Measurements from ENCODE around the gene DGKI. TPM values are rescaled to one million over a fixed set of nuclear protein-coding genes. Genes with fewer than 3 reads are reported as not detected.

DGKI gene
- total and polyA plus RNA-seq, 2 donors = 0.14 to 0.33 TPM

GRCh38 chr7:137703291-137704010 lies 143.3 kb downstream of the DGKI start:
- no peak for DNase-seq (ENCODE audit: low read depth in 6 of 9, low spot score in 9 of 9)
- H3K27ac ChIP-seq (ENCODE audit: low read depth in 1 of 2, low read length in 1 of 2) = no peak overlapping the region
- H3K4me1 ChIP-seq (ENCODE audit: control insufficient read depth in 2 of 2, insufficient read depth in 2 of 2, low read length in 2 of 2) = no peaks in the 10 kb centered on the region
- H3K36me3 ChIP-seq (ENCODE audit: control insufficient read depth in 2 of 2, insufficient read depth in 2 of 2, low read length in 1 of 2) = no peaks in the 10 kb centered on the region
- H3K27me3 ChIP-seq (ENCODE audit: control insufficient read depth in 2 of 2, insufficient read depth in 1 of 2, low read length in 1 of 2) = no peaks in the 10 kb centered on the region
- no peak overlapping the region for H3K4me3 ChIP-seq (ENCODE audit: low read length in 2 of 2)
- no peaks in the 10 kb centered on the region for H3K9me3 ChIP-seq (ENCODE audit: control insufficient read depth in 2 of 2, insufficient read depth in 1 of 2, low read length in 1 of 2)
- WGBS = 94% methylated on average over 3 of the region's 3 CpGs

- H3K27ac ChIP-seq (ENCODE audit: low read depth in 1 of 2, low read length in 1 of 2) = no peak overlapping the region
- no peaks in the 10 kb centered on the region for H3K27me3 ChIP-seq (ENCODE audit: control insufficient read depth in 2 of 2, insufficient read depth in 1 of 2, low read length in 1 of 2)
- no peak overlapping the region for H3K4me3 ChIP-seq (ENCODE audit: low read length in 2 of 2)
- DNase-seq (ENCODE audit: low read depth in 6 of 9, low spot score in 9 of 9) = no peak
- no peaks in the 10 kb centered on the region for H3K4me1 ChIP-seq (ENCODE audit: control insufficient read depth in 2 of 2, insufficient read depth in 2 of 2, low read length in 2 of 2)
- WGBS = 96% methylated on average over 1 of the region's 1 CpG
- no peaks in the 10 kb centered on the region for H3K36me3 ChIP-seq (ENCODE audit: control insufficient read depth in 2 of 2, insufficient read depth in 2 of 2, low read length in 1 of 2)
- no peaks in the 10 kb centered on the region for H3K9me3 ChIP-seq (ENCODE audit: control insufficient read depth in 2 of 2, insufficient read depth in 1 of 2, low read length in 1 of 2)
Observed at GRCh38 chr7:137696988-137697387, 149.8 kb downstream of the DGKI start.

GRCh38 chr7:137696376-137696775 lies 150.4 kb downstream of the DGKI start:
- 98% methylated on average over 2 of the region's 2 CpGs for WGBS
- H3K36me3 ChIP-seq (ENCODE audit: control insufficient read depth in 2 of 2, insufficient read depth in 2 of 2, low read length in 1 of 2) = no peaks in the 10 kb centered on the region
- no peaks in the 10 kb centered on the region for H3K9me3 ChIP-seq (ENCODE audit: control insufficient read depth in 2 of 2, insufficient read depth in 1 of 2, low read length in 1 of 2)
- no peaks in the 10 kb centered on the region for H3K4me1 ChIP-seq (ENCODE audit: control insufficient read depth in 2 of 2, insufficient read depth in 2 of 2, low read length in 2 of 2)
- DNase-seq (ENCODE audit: low read depth in 6 of 9, low spot score in 9 of 9) = no peak
- H3K27ac ChIP-seq (ENCODE audit: low read depth in 1 of 2, low read length in 1 of 2) = no peak overlapping the region
- H3K27me3 ChIP-seq (ENCODE audit: control insufficient read depth in 2 of 2, insufficient read depth in 1 of 2, low read length in 1 of 2) = no peaks in the 10 kb centered on the region
- H3K4me3 ChIP-seq (ENCODE audit: low read length in 2 of 2) = no peak overlapping the region

DNA sequence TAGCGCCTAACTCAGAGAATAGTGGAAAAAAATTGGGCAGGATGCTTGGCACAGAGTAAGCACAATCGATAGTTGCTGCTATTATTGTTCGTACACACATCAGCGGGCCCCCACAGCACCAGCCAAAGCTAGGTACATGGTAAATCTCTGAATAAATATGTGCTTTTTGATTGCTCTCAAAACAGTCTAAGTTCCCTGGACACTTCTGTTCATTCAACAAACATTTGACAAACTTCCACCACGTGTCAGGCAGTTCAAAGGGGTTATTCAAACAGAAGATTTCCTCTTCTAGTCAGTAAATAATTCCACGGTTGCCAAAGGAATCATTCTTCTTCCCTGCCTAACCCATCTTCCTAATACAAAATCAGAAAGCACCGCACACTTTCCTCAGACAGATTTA lies 150.8 kb downstream of the DGKI start:
- Histone ChIP-seq H3K4me1 (ENCODE audit: control insufficient read depth in 2 of 2, insufficient read depth in 2 of 2, low read length in 2 of 2) (no peaks in the 10 kb centered on the region), H3K9me3 (ENCODE audit: control insufficient read depth in 2 of 2, insufficient read depth in 1 of 2, low read length in 1 of 2) (no peaks in the 10 kb centered on the region), H3K36me3 (ENCODE audit: control insufficient read depth in 2 of 2, insufficient read depth in 2 of 2, low read length in 1 of 2) (no peaks in the 10 kb centered on the region), H3K4me3 (ENCODE audit: low read length in 2 of 2) (no peak overlapping the region), H3K27ac (ENCODE audit: low read depth in 1 of 2, low read length in 1 of 2) (no peak overlapping the region), H3K27me3 (ENCODE audit: control insufficient read depth in 2 of 2, insufficient read depth in 1 of 2, low read length in 1 of 2) (no peaks in the 10 kb centered on the region)
- WGBS = 83% methylated on average over 7 of the region's 7 CpGs
- DNase-seq (ENCODE audit: low read depth in 6 of 9, low spot score in 9 of 9) = no peak

- no peak overlapping the region for H3K4me3 ChIP-seq (ENCODE audit: low read length in 2 of 2)
- 96% methylated on average over 3 of the region's 3 CpGs for WGBS
- H3K27me3 ChIP-seq (ENCODE audit: control insufficient read depth in 2 of 2, insufficient read depth in 1 of 2, low read length in 1 of 2) = no peaks in the 10 kb centered on the region
- H3K36me3 ChIP-seq (ENCODE audit: control insufficient read depth in 2 of 2, insufficient read depth in 2 of 2, low read length in 1 of 2) = no peaks in the 10 kb centered on the region
- no peaks in the 10 kb centered on the region for H3K9me3 ChIP-seq (ENCODE audit: control insufficient read depth in 2 of 2, insufficient read depth in 1 of 2, low read length in 1 of 2)
- no peak for DNase-seq (ENCODE audit: low read depth in 6 of 9, low spot score in 9 of 9)
- H3K27ac ChIP-seq (ENCODE audit: low read depth in 1 of 2, low read length in 1 of 2) = no peak overlapping the region
- H3K4me1 ChIP-seq (ENCODE audit: control insufficient read depth in 2 of 2, insufficient read depth in 2 of 2, low read length in 2 of 2) = no peaks in the 10 kb centered on the region
Observed at GRCh38 chr7:137695494-137695893, 151.3 kb downstream of the DGKI start.

DNA sequence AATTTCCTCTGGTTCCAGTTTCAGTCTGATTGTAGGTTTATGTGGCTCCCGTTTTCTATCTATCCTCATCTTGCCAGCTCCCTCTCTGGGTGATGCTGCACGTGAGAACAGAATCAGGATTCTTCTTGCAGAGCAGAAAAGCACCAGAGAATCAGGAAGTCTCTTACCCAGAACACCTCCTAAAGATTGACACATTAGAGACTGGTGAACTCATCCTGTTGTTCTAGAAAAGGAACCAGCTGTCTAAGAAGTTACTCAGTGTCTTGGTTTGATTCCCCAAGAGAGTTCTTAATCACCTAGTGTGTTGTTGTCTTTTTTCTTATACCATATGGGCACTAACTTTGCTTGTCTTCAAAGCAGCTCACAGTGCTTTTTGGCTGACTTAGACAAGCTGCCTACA lies 152.4 kb downstream of the DGKI start:
- Histone ChIP-seq H3K9me3 (ENCODE audit: control insufficient read depth in 2 of 2, insufficient read depth in 1 of 2, low read length in 1 of 2) (no peaks in the 10 kb centered on the region), H3K4me1 (ENCODE audit: control insufficient read depth in 2 of 2, insufficient read depth in 2 of 2, low read length in 2 of 2) (no peaks in the 10 kb centered on the region), H3K27ac (ENCODE audit: low read depth in 1 of 2, low read length in 1 of 2) (no peak overlapping the region), H3K36me3 (ENCODE audit: control insufficient read depth in 2 of 2, insufficient read depth in 2 of 2, low read length in 1 of 2) (no peaks in the 10 kb centered on the region), H3K27me3 (ENCODE audit: control insufficient read depth in 2 of 2, insufficient read depth in 1 of 2, low read length in 1 of 2) (no peaks in the 10 kb centered on the region), H3K4me3 (ENCODE audit: low read length in 2 of 2) (no peak overlapping the region)
- WGBS = 70% methylated on average over 2 of the region's 2 CpGs
- no peak for DNase-seq (ENCODE audit: low read depth in 6 of 9, low spot score in 9 of 9)

- Histone ChIP-seq H3K4me1 (ENCODE audit: control insufficient read depth in 2 of 2, insufficient read depth in 2 of 2, low read length in 2 of 2) (no peaks in the 10 kb centered on the region), H3K36me3 (ENCODE audit: control insufficient read depth in 2 of 2, insufficient read depth in 2 of 2, low read length in 1 of 2) (no peaks in the 10 kb centered on the region), H3K27me3 (ENCODE audit: control insufficient read depth in 2 of 2, insufficient read depth in 1 of 2, low read length in 1 of 2) (no peaks in the 10 kb centered on the region), H3K27ac (ENCODE audit: low read depth in 1 of 2, low read length in 1 of 2) (no peak overlapping the region), H3K9me3 (ENCODE audit: control insufficient read depth in 2 of 2, insufficient read depth in 1 of 2, low read length in 1 of 2) (no peaks in the 10 kb centered on the region), H3K4me3 (ENCODE audit: low read length in 2 of 2) (no peak overlapping the region)
- DNase-seq (ENCODE audit: low read depth in 6 of 9, low spot score in 9 of 9) = no peak
- WGBS = 88% methylated on average over 4 of the region's 4 CpGs
Observed at GRCh38 chr7:137692399-137692798, 154.4 kb downstream of the DGKI start.

GRCh38 chr7:137691566-137691965 lies 155.2 kb downstream of the DGKI start:
- Histone ChIP-seq H3K4me1 (ENCODE audit: control insufficient read depth in 2 of 2, insufficient read depth in 2 of 2, low read length in 2 of 2) (no peaks in the 10 kb centered on the region), H3K36me3 (ENCODE audit: control insufficient read depth in 2 of 2, insufficient read depth in 2 of 2, low read length in 1 of 2) (no peaks in the 10 kb centered on the region), H3K4me3 (ENCODE audit: low read length in 2 of 2) (no peak overlapping the region), H3K9me3 (ENCODE audit: control insufficient read depth in 2 of 2, insufficient read depth in 1 of 2, low read length in 1 of 2) (no peaks in the 10 kb centered on the region), H3K27ac (ENCODE audit: low read depth in 1 of 2, low read length in 1 of 2) (no peak overlapping the region), H3K27me3 (ENCODE audit: control insufficient read depth in 2 of 2, insufficient read depth in 1 of 2, low read length in 1 of 2) (no peaks in the 10 kb centered on the region)
- no peak for DNase-seq (ENCODE audit: low read depth in 6 of 9, low spot score in 9 of 9)
- WGBS = 91% methylated on average over 3 of the region's 3 CpGs

DNA sequence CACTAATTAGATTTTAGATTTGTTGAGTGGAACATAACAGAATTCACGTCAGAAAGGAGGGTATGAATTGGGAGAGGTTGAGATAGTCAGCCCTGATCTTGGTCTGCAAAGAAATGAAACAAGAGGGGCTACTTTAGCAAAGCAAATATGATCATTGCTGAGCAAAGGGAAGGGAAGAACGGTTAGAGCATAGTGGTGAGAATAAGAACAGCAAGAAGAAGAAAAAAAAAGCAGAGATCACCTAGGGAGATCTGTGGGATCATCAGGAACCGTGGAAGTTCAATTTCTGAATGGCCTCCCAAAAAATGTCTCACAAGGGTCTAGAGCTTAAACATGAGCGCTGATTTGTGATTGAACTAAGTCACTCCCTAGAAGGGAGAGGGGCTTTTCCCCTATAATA lies 156.1 kb downstream of the DGKI start:
- no peak for DNase-seq (ENCODE audit: low read depth in 6 of 9, low spot score in 9 of 9)

More for the DNA sequence above, 156.1 kb downstream of the DGKI start:
- H3K9me3 ChIP-seq (ENCODE audit: control insufficient read depth in 2 of 2, insufficient read depth in 1 of 2, low read length in 1 of 2) = no peaks in the 10 kb centered on the region
- no peaks in the 10 kb centered on the region for H3K36me3 ChIP-seq (ENCODE audit: control insufficient read depth in 2 of 2, insufficient read depth in 2 of 2, low read length in 1 of 2)
- no peak overlapping the region for H3K4me3 ChIP-seq (ENCODE audit: low read length in 2 of 2)
- H3K4me1 ChIP-seq (ENCODE audit: control insufficient read depth in 2 of 2, insufficient read depth in 2 of 2, low read length in 2 of 2) = no peaks in the 10 kb centered on the region
- WGBS = 90% methylated on average over 4 of the region's 4 CpGs
- no peak overlapping the region for H3K27ac ChIP-seq (ENCODE audit: low read depth in 1 of 2, low read length in 1 of 2)
- no peaks in the 10 kb centered on the region for H3K27me3 ChIP-seq (ENCODE audit: control insufficient read depth in 2 of 2, insufficient read depth in 1 of 2, low read length in 1 of 2)
